Right lobe of liver (tissue), 6 donors: ENCODE measurements around the gene DCHS2. TPM values are rescaled to one million over a fixed set of nuclear protein-coding genes. Genes with fewer than 3 reads are reported as not detected.

Experiments used
- ATAC-seq, 4 donors: fragments of 200-7000 bp; cut with Tn5 transposase; one replicate each; pipeline ENCODE4 v1.9.1; 2020; ENCODE audit warnings: mild to moderate bottlenecking in 4 of 4, moderate library complexity in 4 of 4
- DNase-seq, 3 donors: peaks; one replicate each; pipeline ENCODE4 v3.0.0-alpha.2; 2020
- H3K27ac ChIP-seq, 3 donors: fragments of 200-600 bp; one replicate each; pipeline ENCODE4 v1.8.0; 2022
- H3K27me3 ChIP-seq, 2 donors: fragments of 200-600 bp; one replicate each; pipeline ENCODE4 v1.8.0; 2022
- H3K36me3 ChIP-seq, 4 donors: fragments of 200-600 bp; sonication (generic) in 1 of 4; one replicate each; pipeline versions ENCODE4 v1.5.1 to v1.8.0; 2017 to 2022; ENCODE audit warnings: control low read depth in 1 of 4
- H3K4me1 ChIP-seq, 4 donors: fragments of 200-600 bp; sonication (generic) in 1 of 4; one replicate each; pipeline versions ENCODE4 v1.5.1 to v1.8.0; 2017 to 2022; ENCODE audit warnings: control low read depth in 1 of 4
- H3K4me3 ChIP-seq, 3 donors: fragments of 200-600 bp; one replicate each; pipeline ENCODE4 v1.8.0; 2022
- H3K9me3 ChIP-seq, 4 donors: fragments of 200-600 bp; sonication (generic) in 1 of 4; one replicate each; pipeline versions ENCODE4 v1.5.1 to v1.8.0; 2017 to 2022; ENCODE audit warnings: control low read depth in 1 of 4
- POLR2A ChIP-seq: fragments of 450-650 bp; IDR thresholded peaks from one replicate; pipeline ENCODE4 v1.6.1; 2017; ENCODE audit warnings: antibody characterized with exemption, mild to moderate bottlenecking
- WGBS: methylation state at CpG from one replicate; pipeline ENCODE4 v1.1.6; 2018; ENCODE audit warnings: low coverage, low lambda C conversion rate; ENCODE audit not compliant: insufficient coverage; ENCODE audit errors: missing lambda C conversion rate; 5-methylcytosine and 5-hydroxymethylcytosine counted together
- intact Hi-C, 2 donors: fragments of 100-400 bp; cut with DNase I; formaldehyde crosslinking; loops; one replicate each; pipeline versions ENCODE4 v1.11.2 to v1.14.1; 2022
- total RNA-seq, 6 experiments: library from RNA; depleted of rRNA in 2 of 6; stranded (reverse); fragments of >200 nt in 2 of 6; fragmentation: NEBNext Ultra II Directional in 3 of 6; extraction: Animal tissue kit (Norgen Biotek cat#: 25700) in 3 of 6; gene quantifications; one replicate each; pipeline versions ENCODE4 v1.1.0 to v1.2.4, GENCODE V29; 2016 to 2023
- TF ChIP-seq, protein P1 (sequence below), 4 donors: fragments of 200-600 bp in 3 of 4; fragments of 450-650 bp in 1 of 4; IDR thresholded peaks; one replicate each; pipeline versions ENCODE4 v1.5.1 to v1.8.0; 2016 to 2022; ENCODE audit warnings: antibody characterized with exemption in 4 of 4, mild to moderate bottlenecking in 2 of 4
- donor health status: DM: no; HTN: yes; CAD: no.
- donor health status: DM: no; HTN: no; CAD: no.
- donor health status: DM: no; HTN: no; CAD: no.
- donor health status: DM: no; HTN: yes; CAD: no.
- donor health status: DM: no; HTN: yes; CAD: no.

DCHS2 gene
- total RNA-seq, 6 experiments from 2014 or later = 0.07 to 0.37 (median 0.12) TPM; not detected in 1

DNA sequence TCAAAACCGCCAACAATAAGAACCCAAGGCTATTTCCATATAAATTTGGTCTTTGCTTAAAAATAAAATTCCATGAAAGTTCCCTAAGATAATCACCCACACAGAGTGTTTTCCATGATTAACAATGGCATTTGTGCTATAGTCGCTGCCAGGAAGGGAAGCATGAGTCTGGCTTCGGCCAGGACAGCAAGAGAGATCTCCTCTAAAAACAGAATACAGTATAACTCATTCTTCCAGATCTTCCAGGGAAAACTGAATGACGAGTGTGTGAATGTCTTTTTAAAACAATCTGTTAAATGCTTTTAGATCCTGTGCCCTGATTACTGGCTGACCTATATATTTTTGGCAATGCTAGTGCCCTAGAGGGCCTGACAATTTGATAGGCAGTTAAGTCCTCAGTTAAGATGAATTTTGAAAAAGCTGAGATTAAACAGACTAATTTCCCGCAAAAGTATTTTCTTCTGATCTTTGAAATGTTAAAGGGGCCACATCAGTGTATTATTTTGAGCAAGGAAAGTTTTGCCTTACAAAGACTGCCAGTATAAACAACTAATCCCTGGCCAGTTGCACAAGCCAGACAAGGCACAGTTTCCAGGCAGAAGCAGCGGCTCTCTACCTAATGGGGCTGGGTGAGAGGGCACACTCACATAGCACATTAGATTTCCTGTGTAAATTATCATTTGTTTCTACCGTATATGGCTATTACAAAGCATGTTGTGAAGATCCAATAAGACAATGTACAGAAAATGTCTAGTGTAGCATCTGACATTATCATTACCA lies 127.3 kb downstream of the DCHS2 start:
- intact Hi-C loops = no loop called here
- no peak for DNase-seq
- Histone ChIP-seq H3K9me3 (no peaks in the 10 kb centered on the region), H3K4me1 (no peaks in the 10 kb centered on the region), H3K36me3 (no peaks in the 10 kb centered on the region), H3K27ac (no peak overlapping the region), H3K4me3 (no peak overlapping the region), H3K27me3 (no peaks in the 10 kb centered on the region)
- WGBS = 58% methylated on average over 7 of the region's 7 CpGs
- TF ChIP-seq POLR2A = no peak
- TF ChIP-seq, protein P1, sequence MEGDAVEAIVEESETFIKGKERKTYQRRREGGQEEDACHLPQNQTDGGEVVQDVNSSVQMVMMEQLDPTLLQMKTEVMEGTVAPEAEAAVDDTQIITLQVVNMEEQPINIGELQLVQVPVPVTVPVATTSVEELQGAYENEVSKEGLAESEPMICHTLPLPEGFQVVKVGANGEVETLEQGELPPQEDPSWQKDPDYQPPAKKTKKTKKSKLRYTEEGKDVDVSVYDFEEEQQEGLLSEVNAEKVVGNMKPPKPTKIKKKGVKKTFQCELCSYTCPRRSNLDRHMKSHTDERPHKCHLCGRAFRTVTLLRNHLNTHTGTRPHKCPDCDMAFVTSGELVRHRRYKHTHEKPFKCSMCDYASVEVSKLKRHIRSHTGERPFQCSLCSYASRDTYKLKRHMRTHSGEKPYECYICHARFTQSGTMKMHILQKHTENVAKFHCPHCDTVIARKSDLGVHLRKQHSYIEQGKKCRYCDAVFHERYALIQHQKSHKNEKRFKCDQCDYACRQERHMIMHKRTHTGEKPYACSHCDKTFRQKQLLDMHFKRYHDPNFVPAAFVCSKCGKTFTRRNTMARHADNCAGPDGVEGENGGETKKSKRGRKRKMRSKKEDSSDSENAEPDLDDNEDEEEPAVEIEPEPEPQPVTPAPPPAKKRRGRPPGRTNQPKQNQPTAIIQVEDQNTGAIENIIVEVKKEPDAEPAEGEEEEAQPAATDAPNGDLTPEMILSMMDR (IDR thresholded peaks at IDR 0.05) = no peak
- no peak for ATAC-seq

- TF ChIP-seq POLR2A = no peak
- TF ChIP-seq, protein P1 (IDR thresholded peaks at IDR 0.05) = no peak
- Histone ChIP-seq H3K4me1 (no peaks in the 10 kb centered on the region), H3K36me3 (no peaks in the 10 kb centered on the region), H3K27me3 (no peaks in the 10 kb centered on the region), H3K27ac (no peak overlapping the region), H3K9me3 (no peaks in the 10 kb centered on the region), H3K4me3 (no peak overlapping the region)
- intact Hi-C loops = no loop called here
- ATAC-seq = no peak
- WGBS = 58% methylated on average over 4 of the region's 4 CpGs
- DNase-seq = no peak
Measured at GRCh38 chr4:154361450-154361849, 130.1 kb downstream of the DCHS2 start.

- ATAC-seq = no peak
- DNase-seq = no peak
- H3K9me3 ChIP-seq = no peaks in the 10 kb centered on the region
- WGBS = 31% methylated on average over 2 of the region's 2 CpGs
- no peak overlapping the region for H3K4me3 ChIP-seq
- no peaks in the 10 kb centered on the region for H3K4me1 ChIP-seq
- no peak for TF ChIP-seq POLR2A
- TF ChIP-seq, protein P1 (IDR thresholded peaks at IDR 0.05) = no peak
- H3K27ac ChIP-seq = no peak overlapping the region
- no peaks in the 10 kb centered on the region for H3K36me3 ChIP-seq
- intact Hi-C loops = no loop called here
- H3K27me3 ChIP-seq = no peaks in the 10 kb centered on the region
Measured at GRCh38 chr4:154360491-154360890, 131.1 kb downstream of the DCHS2 start.

DNA sequence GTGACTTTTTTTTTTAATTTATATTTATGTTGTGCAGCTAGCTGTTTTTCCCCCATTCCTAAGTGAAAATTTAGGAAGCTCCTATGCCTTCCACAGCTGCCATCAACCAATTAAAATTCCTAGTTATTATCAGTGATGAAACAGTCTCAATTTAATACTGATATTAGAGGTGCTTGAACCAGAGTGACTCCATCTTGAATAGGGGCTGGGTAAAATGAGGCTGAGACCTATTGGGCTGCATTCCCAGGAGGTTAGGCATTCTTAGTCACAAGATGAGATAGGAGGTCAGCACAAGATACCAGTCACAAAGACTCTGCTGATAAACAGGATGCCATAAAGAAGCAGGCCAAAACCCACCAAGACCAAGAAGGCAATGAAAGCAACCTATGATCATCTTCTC lies 136.7 kb downstream of the DCHS2 start:
- Histone ChIP-seq H3K9me3 (no peaks in the 10 kb centered on the region), H3K36me3 (no peaks in the 10 kb centered on the region), H3K27me3 (no peaks in the 10 kb centered on the region), H3K4me1 (no peaks in the 10 kb centered on the region), H3K4me3 (no peak overlapping the region), H3K27ac (no peak overlapping the region)
- intact Hi-C loops = no loop called here
- ATAC-seq = no peak
- no peak for DNase-seq
- TF ChIP-seq, protein P1 (IDR thresholded peaks at IDR 0.05) = no peak
- no peak for TF ChIP-seq POLR2A
